MM.1S (cell line): ENCODE measurements around the gene MCM9.

Experiments
- CTCF ChIP-seq: fragments of 300-600 bp; sonication (generic); IDR thresholded peaks from 2 replicates; pipeline ENCODE4 v1.5.1; 2016; ENCODE audit warnings: antibody characterized with exemption, low read length, mixed read lengths
- EZH2 ChIP-seq: fragments of 300-600 bp; sonication (generic); optimal IDR thresholded peaks from 2 replicates; pipeline ENCODE3; 2017; ENCODE audit warnings: low read depth, mild to moderate bottlenecking, antibody characterized with exemption, low read length, mixed read lengths
- EZH2phosphoT487 ChIP-seq: fragments of 300-600 bp; sonication (generic); IDR thresholded peaks from 2 replicates; pipeline ENCODE4 v1.6.1; 2018; ENCODE audit warnings: antibody characterized with exemption, low read length

DNA sequence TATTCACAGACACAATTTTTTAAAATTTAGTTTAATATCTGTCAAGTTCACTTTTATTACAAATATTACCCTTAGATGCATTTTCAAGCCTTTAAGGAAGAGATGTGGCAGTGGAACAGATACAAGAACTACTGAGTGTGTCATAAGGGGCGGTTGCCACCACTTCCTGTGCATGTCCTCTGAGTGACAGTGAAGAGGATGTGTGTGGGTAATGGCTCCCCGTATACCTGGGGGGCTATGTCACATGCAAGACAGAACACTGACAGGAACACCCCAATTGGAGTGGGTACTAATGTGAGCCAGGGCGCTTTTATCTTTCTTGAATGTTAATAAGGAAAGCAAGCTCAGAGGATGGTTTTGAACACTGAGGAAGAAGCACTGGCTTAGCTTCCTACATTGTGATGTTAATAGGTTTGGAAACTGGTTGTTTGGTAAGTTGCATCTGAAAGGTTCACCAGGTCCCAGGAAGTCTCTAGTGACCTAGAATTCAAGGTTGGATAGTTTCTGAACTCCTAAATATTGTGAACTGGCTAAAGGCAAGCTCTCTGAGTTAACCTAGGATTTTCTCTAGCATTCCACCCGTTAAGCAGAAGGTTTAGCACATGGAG lies 124.4 kb downstream of the MCM9 start:
- TF ChIP-seq CTCF (no peak), EZH2phosphoT487 (no peak), EZH2 (no peak)
